Mucosa of gallbladder (tissue), 1 donor: ENCODE results near the gene AUH. TPM values are rescaled to one million over a fixed set of nuclear protein-coding genes. Genes with fewer than 3 reads are reported as not detected.
"Not testable (repeated sequence)": the region's sequence is repeated elsewhere in the genome, so short reads cannot be mapped to it uniquely, and the experiment has no call there.

Experiments used
- DNase-seq: peaks from one replicate; pipeline ENCODE4 v3.0.0-alpha.2; 2020; ENCODE audit warnings: low spot score
- total RNA-seq: library from RNA; stranded (reverse); gene quantifications from one replicate; pipeline ENCODE4 v1.2.1, GENCODE V29; 2021
- donor health status: DM: no; HTN: no; CAD: no.

Gene AUH
- total RNA-seq, 1 donor from 2014 or later = 19.9 TPM

DNA sequence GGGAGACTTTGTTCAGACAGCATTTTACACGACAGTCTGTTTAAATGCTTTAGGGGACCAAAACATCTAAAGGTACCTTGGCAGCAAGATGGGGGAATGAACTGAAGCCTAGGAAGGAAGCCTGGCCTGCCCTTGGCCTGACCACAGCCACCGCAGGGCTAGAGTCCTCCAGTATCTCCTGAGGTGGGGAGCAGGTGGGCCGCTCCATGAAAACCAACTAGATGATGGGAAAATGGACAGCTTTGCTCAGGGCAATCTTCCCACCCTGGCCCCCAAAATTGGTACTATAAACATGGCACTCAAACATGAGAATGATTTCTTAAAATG lies 153.3 kb downstream of the AUH start:
- DNase-seq = no peak

DNA sequence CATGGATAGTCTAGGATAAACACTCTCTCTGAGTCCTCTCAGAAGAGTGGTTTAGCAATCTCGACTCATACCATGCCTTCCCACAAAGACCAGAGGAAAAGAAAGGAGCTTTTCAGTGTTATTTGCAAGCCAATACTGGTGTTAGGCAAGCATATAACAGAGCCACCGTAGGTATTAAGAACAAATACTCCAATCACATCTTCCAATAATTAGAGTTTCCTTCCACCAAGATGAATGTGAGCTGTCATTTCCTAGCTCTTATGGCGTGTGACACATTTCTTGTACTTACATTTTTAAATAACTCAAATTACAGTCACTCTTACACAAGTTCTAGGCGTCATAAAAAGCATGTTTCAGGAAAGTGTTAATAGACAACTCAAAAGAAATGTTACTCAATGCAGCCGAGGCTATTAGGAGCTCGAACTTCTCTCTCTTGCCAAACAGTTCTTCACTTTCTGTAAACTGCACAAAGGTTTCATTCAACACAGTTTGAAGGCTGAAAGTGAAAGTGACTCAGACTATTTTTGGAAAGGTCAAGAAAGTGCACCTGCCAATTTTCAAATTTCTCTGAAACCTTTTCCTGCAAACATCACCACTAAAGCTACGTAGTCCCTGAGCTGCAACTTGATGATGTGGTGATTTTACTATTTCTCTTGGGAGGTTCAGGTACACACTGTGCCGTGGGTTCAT lies 153.8 kb downstream of the AUH start:
- DNase-seq = no peak

DNA sequence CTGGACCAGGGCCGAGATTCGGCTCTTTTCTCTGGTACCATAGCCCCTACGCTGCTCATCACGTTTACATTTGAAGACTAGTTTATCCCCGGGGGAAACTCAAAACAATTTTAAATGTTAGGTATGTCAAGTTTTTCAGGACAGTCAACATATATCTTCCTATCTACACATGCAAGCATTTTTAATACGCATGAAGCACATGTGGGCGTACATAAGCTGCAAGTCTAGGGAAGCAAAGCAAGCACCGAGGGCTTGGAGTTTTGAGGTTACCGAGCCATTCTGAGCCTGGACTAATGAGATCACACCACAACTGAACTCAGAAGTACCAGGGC lies 154.4 kb downstream of the AUH start:
- DNase-seq = no peak

- DNase-seq = no peak
Observed at GRCh38 chr9:91206806-91207205, 154.9 kb downstream of the AUH start.

- DNase-seq = no peak
Observed at GRCh38 chr9:91202736-91203283, 158.9 kb downstream of the AUH start.

GRCh38 chr9:91200692-91201336 lies 160.9 kb downstream of the AUH start:
- DNase-seq = no peak

DNA sequence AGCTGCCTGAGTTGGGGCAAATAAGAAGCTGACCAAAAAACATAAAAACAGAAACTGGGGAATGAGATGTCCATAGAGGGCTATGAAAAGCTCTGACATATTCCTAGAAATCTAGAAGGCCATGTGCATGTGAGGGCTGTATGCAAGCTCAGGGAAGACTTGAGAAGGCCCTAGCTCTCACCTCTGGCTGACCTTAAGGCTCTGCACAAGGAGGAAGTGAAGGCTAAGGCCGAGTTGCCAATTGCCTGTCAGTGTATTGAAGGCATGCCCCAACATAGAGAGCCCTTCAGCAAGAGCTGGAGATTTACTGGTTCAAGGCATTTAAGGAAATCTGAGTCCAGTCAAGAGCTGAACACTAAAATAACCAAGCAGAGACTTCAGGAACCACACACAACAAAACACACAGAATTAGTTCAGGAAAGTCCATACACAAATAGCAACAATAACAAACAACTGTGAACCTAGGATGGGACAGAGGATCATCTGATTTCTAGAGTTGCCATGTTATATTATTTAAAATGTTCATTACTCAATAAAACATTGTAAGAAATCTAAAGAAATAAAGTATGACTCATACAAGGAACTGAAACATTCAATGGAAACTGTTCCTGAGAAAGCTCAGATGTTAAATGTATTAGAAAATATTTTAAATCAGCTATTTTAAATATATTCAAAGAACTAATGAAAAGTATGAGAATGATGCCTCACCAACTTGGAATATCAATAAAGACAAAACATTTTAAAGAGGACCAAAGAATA lies 161.8 kb downstream of the AUH start:
- no peak for DNase-seq

- not testable (repeated sequence) for DNase-seq
Observed at GRCh38 chr9:91198881-91199280, 162.8 kb downstream of the AUH start.

- DNase-seq = no peak
Observed at GRCh38 chr9:91198405-91198804, 163.3 kb downstream of the AUH start.

- DNase-seq = peak; percentile 96
Observed at GRCh38 chr9:91197232-91198181, 164.2 kb downstream of the AUH start.

- DNase-seq = no peak
Observed at GRCh38 chr9:91196103-91196950, 165.4 kb downstream of the AUH start.

GRCh38 chr9:91195372-91196012 lies 166.2 kb downstream of the AUH start:
- DNase-seq = no peak

GRCh38 chr9:91193658-91194391 lies 167.9 kb downstream of the AUH start:
- peak; percentile 85 for DNase-seq

DNA sequence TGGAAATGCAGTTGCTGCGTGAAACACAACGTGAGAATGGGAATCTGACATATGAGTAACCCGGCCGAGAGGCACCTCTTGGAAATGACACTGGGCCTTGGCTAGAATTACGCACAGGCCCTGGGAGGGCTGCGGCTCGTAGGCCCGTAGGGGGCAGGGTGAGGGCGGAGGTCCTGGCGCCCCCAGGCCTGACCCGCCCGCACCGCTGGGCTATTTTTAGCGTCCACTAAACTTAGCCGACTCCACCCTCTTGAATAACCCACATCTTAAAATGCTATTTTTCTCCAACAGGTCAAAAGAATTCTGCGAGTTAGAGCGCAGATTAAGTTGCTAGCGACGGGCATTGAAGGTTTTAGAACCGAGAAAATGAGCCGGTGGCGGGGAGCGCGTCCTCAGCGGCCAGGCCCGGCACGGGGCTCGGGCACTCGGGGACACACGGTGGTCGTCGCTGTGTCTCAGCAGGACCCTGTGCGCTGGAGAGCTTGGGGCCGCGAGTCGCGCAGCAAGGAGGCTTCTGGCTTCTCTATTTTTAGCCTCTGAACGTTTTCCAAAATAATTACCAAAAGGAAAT lies 168.5 kb downstream of the AUH start:
- DNase-seq = peak; percentile 76

- DNase-seq = no peak
Observed at GRCh38 chr9:91192381-91193086, 169.2 kb downstream of the AUH start.

DNA sequence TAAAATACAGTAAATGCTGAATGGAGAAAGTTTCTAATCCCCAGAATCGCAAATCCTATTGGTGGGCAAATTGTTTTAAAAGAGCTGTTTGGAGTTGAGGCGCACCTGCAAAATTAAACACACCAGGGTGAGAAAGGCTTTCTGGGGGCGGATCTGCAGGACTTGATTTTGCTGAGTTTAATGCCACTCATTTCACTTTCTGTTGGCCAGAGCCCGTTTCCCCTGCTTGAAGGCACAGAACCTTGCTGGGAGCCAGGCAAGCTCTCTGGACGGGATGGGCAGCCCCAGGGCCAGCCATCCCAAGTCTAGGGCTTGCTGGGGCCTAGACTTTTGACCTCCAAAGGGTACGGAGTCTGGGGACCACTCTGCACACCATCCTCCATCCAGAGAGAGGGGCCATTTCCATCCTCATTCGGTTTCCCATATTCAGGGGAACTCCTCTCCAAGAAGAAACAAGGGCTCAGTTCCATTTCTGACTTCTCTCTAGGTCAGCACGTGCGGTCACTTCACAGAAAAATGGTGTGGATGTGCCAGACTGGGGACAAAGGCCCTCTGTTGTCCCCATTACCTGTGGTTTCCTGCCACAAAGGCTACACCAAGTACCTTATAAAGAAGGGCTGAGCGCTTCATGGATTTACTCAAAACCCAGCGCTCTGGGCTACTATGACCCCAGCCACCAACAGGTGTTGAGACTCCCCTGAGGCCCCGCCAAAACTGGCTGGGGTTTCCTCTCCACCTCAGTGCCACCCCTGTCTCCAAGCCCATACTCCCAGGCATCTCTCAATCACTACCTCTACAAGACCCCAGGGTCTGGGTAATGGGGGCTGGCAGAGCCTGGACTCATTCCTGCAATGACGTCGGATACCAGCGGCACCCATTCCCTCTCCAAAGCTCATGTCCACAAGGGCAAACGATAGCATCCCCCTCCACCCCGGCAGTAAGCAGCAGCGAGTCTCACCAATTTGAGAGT lies 170.0 kb downstream of the AUH start:
- DNase-seq = peak; percentile 9

GRCh38 chr9:91190062-91190461 lies 171.7 kb downstream of the AUH start:
- no peak for DNase-seq
